ENCODE results near the gene HERPUD2. TPM values are rescaled to one million over a fixed set of nuclear protein-coding genes. Genes with fewer than 3 reads are reported as not detected.

HERPUD2 gene
- total and polyA plus RNA-seq, 2 donors (not counting 1 experiment from before 2014, with no cell fraction given), result 32.5 to 49.4 TPM

GRCh38 chr7:35599645-35600044 is 95.3 kb downstream of the HERPUD2 start:
- Histone ChIP-seq H3K36me3 (ENCODE audit: control insufficient read depth, insufficient read depth, low read length) (no peaks in the 10 kb centered on the region), H2AFZ (ENCODE audit: low read length) (no peak overlapping the region), H3K9ac (ENCODE audit: insufficient read depth, low read length) (no peak overlapping the region), H3K4me3 (replicated peaks in 1 of 4; ENCODE audit: control extremely low read depth in 1 of 4, insufficient read depth in 1 of 4, low read depth in 3 of 4, low read length in 4 of 4) (no peak overlapping the region), H3K27me3 (ENCODE audit: control insufficient read depth, insufficient read depth, low read length) (no peaks in the 10 kb centered on the region), H4K20me1 (ENCODE audit: control insufficient read depth, extremely low read depth, insufficient read depth, low read length) (no peaks in the 10 kb centered on the region), H3K4me2 (ENCODE audit: extremely low read depth, insufficient read depth, low read length) (no peak overlapping the region), H3K79me2 (ENCODE audit: control insufficient read depth, insufficient read depth, low read length) (no peaks in the 10 kb centered on the region), H3K4me1 (ENCODE audit: control insufficient read depth, extremely low read depth, insufficient read depth, low read length) (no peaks in the 10 kb centered on the region), H3K9me3 (ENCODE audit: control insufficient read depth, insufficient read depth, low read depth, low read length) (no peaks in the 10 kb centered on the region), H3K27ac (ENCODE audit: insufficient read depth, low read length) (no peak overlapping the region)
- no peak for DNase-seq (ENCODE audit: low read depth in 2 of 2)
- TF ChIP-seq CTCF (conservative IDR thresholded peaks at IDR 0.05 in 1 of 2, IDR thresholded peaks at IDR 0.05 in 1 of 2; ENCODE audit: low read depth in 1 of 2, low read length in 2 of 2) (no peak), EZH2 (IDR thresholded peaks at IDR 0.05; ENCODE audit: low read length, missing control alignments) (no peak)

DNA sequence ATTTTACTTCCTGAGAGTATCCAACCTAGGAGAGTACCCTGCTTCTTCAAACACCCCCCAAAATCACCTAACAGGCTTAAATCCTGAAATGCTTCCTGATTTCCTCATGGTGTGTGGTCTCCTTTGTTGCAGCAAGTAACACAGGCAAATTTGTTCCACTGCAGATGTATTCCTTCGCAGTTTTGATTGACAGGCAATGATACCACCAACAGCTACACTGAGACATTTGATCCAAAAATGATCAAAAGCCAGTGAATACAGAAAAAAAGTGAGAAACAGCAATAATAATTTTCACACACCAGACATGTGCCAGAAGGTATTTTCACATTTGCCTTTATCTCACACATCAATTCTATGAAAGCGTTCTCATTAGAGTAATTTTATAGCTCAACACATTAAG is 95.9 kb downstream of the HERPUD2 start:
- H3K36me3 ChIP-seq (ENCODE audit: control insufficient read depth, insufficient read depth, low read length), result no peaks in the 10 kb centered on the region
- no peak overlapping the region for H3K4me3 ChIP-seq (replicated peaks in 1 of 4; ENCODE audit: control extremely low read depth in 1 of 4, insufficient read depth in 1 of 4, low read depth in 3 of 4, low read length in 4 of 4)
- no peaks in the 10 kb centered on the region for H3K9me3 ChIP-seq (ENCODE audit: control insufficient read depth, insufficient read depth, low read depth, low read length)
- TF ChIP-seq EZH2 (IDR thresholded peaks at IDR 0.05; ENCODE audit: low read length, missing control alignments), result no peak
- TF ChIP-seq CTCF (conservative IDR thresholded peaks at IDR 0.05 in 1 of 2, IDR thresholded peaks at IDR 0.05 in 1 of 2; ENCODE audit: low read depth in 1 of 2, low read length in 2 of 2), result no peak
- no peaks in the 10 kb centered on the region for H3K79me2 ChIP-seq (ENCODE audit: control insufficient read depth, insufficient read depth, low read length)
- H3K4me2 ChIP-seq (ENCODE audit: extremely low read depth, insufficient read depth, low read length), result no peak overlapping the region
- H4K20me1 ChIP-seq (ENCODE audit: control insufficient read depth, extremely low read depth, insufficient read depth, low read length), result no peaks in the 10 kb centered on the region
- H3K4me1 ChIP-seq (ENCODE audit: control insufficient read depth, extremely low read depth, insufficient read depth, low read length), result no peaks in the 10 kb centered on the region
- no peaks in the 10 kb centered on the region for H3K27me3 ChIP-seq (ENCODE audit: control insufficient read depth, insufficient read depth, low read length)
- H3K9ac ChIP-seq (ENCODE audit: insufficient read depth, low read length), result no peak overlapping the region
- no peak for DNase-seq (ENCODE audit: low read depth in 2 of 2)
- no peak overlapping the region for H3K27ac ChIP-seq (ENCODE audit: insufficient read depth, low read length)
- no peak overlapping the region for H2AFZ ChIP-seq (ENCODE audit: low read length)

DNA sequence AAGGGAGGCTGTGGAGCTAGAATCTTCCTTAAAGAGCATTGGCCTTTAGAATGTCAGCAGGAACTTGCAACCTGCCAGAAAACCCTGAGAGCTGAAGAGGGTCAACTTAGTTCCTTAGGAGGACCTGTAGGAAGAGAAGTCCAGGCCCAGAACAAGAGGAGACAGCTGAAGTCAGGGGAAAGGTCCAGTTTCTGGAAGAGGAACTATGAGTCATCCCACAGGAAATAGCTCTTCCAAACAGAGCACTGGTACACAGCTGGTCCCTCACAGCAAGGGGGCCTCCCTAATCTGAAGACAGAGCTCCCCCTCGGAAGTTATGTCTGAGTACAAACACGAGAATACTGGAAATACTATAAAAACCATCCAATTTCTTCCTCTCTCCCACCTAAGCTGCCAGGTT is 98.9 kb downstream of the HERPUD2 start:
- Histone ChIP-seq H3K4me1 (ENCODE audit: control insufficient read depth, extremely low read depth, insufficient read depth, low read length) (no peaks in the 10 kb centered on the region), H3K9me3 (ENCODE audit: control insufficient read depth, insufficient read depth, low read depth, low read length) (no peaks in the 10 kb centered on the region), H3K36me3 (ENCODE audit: control insufficient read depth, insufficient read depth, low read length) (no peaks in the 10 kb centered on the region), H4K20me1 (ENCODE audit: control insufficient read depth, extremely low read depth, insufficient read depth, low read length) (no peaks in the 10 kb centered on the region), H3K4me3 (replicated peaks in 1 of 4; ENCODE audit: control extremely low read depth in 1 of 4, insufficient read depth in 1 of 4, low read depth in 3 of 4, low read length in 4 of 4) (no peak overlapping the region), H3K79me2 (ENCODE audit: control insufficient read depth, insufficient read depth, low read length) (no peaks in the 10 kb centered on the region), H3K27me3 (ENCODE audit: control insufficient read depth, insufficient read depth, low read length) (no peaks in the 10 kb centered on the region), H3K9ac (ENCODE audit: insufficient read depth, low read length) (no peak overlapping the region), H3K27ac (ENCODE audit: insufficient read depth, low read length) (no peak overlapping the region), H2AFZ (ENCODE audit: low read length) (peak overlapping the region; percentile 19), H3K4me2 (ENCODE audit: extremely low read depth, insufficient read depth, low read length) (no peak overlapping the region)
- TF ChIP-seq EZH2 (IDR thresholded peaks at IDR 0.05; ENCODE audit: low read length, missing control alignments) (no peak), CTCF (conservative IDR thresholded peaks at IDR 0.05 in 1 of 2, IDR thresholded peaks at IDR 0.05 in 1 of 2; ENCODE audit: low read depth in 1 of 2, low read length in 2 of 2) (no peak)
- peak; percentile 25 to 61 for DNase-seq (ENCODE audit: low read depth in 2 of 2)
